Central memory CD4-positive, alpha-beta T cell (primary cell): ENCODE measurements around the gene LIMA1.
A peak's percentile ranks its signal among the peaks of the same experiment; 100 is the strongest.

Experiments used
- DNase-seq: peaks from one replicate; pipeline ENCODE4 v3.0.0; 2022

LIMA1 gene

DNA sequence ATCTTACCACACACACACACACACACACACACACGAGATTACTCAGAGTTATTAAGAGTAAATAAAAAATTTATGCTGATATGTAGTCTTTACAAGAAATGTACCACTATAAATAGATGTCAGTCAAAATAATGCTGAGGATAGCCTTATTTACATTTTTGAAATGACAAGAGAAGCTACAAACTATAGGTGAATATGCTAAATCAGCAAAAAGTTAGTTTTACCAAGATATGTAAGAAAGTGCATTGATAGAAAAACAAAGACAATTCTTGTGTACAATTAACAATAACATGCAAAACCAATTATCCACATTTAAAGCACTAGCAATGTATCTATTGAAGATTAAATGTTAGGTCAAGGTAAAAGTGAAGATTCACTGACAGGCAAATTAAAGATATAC, 69.3 kb downstream of the LIMA1 start:
- DNase-seq, result no peak

GRCh38 chr12:50213439-50213838, 69.9 kb downstream of the LIMA1 start:
- no peak for DNase-seq

DNA sequence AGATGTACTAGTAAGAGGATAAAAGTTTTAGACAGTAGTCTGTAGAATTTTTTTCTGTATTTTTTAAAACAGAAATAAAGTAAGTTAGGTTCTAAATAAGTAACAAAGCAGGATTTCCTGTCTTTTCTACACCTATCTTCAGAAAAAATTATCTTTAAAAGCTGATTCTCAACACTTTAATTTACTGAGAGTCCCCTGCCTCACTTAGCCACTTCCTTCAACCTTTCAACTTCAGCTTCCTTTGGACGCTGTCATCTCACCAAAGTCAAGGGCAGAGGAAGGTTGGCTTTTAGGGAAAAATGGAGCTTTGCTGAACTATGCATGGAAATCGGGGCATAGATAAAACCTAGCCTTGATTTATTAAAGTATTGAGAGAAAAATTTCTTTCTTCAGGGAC, 71.3 kb downstream of the LIMA1 start:
- DNase-seq, result no peak

GRCh38 chr12:50211392-50212070, 71.8 kb downstream of the LIMA1 start:
- no peak for DNase-seq

DNA sequence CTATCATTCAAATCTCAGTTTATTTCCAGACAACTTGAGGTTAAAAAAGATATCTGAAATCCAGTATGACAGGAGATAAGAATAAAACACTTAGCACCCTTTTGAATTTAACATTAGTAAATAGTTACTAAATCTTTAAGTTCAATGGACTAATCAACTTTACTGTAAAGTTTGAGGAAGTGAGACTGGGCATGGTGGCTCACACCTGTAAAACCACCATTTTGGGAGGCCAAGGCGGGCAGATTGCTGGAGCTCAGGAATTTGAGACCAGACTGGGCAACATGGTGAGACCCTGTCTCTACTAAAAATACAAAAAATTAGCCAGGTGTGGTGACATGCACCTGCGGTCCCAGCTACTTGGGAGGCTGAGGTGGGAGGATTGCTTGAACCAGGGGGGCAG, 75.9 kb downstream of the LIMA1 start:
- DNase-seq, result no peak

- no peak for DNase-seq
Observed at GRCh38 chr12:50205648-50206047, 77.7 kb downstream of the LIMA1 start.

DNA sequence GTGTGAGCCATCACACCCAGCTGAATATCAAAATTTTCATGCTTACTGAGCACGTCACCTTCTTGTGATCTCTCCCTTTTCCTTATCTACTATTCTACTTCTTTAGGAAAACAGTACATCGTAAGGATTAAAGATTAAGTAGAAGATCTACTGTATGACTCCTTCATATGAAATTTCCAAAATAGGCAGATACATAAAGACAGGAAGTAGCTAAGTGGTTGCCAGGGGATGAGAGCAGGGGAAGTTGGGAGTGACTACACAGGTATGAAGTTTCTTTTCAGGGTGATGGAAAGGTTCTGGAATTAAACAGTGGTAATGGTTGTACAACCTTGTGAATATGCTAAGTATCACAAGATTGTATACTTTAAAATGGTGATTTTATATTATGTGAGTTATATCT, 79.6 kb downstream of the LIMA1 start:
- DNase-seq, result no peak

- no peak for DNase-seq
Observed at GRCh38 chr12:50201987-50202521, 81.3 kb downstream of the LIMA1 start.

GRCh38 chr12:50200552-50201273, 82.6 kb downstream of the LIMA1 start:
- DNase-seq, result no peak

DNA sequence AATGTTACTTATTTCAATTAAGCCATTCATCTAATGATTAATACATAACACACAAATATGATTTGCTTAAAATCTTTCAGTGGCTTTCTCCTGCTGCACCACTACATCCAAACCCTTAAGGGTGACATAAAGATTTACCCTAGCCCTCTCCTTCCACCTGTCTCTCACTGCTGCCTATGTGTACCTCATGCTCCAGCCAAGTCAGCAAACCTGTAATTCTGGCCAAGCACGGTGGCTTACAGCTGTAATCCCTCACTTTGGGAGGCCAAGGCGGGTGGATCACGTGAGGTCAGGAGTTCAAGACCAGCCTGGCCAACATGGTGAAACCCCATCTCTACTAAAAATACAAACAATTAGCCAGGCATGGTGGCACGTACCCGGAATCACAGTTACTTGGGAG, 84.5 kb downstream of the LIMA1 start:
- no peak for DNase-seq

- DNase-seq, result no peak
Observed at GRCh38 chr12:50197297-50197727, 86.0 kb downstream of the LIMA1 start.

DNA sequence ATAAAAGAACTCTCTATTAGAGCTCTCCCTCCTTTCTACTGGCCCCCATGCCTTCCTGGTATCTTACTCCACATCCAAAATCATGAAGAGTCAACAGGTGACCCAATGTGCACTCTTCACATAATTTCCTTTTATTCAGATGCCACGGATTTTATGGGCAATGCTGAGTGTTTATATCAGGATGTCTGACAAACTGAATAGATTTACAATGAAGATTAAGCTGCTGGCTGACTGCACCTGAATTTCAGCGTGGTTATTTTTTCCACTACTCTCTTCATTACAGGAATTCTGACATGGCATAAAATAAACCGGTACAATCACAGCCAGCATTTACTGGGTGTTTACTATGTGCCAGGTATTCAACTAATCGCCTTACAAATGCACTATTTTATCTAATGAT, 86.8 kb downstream of the LIMA1 start:
- no peak for DNase-seq

- no peak for DNase-seq
Observed at GRCh38 chr12:50195832-50196231, 87.5 kb downstream of the LIMA1 start.

- no peak for DNase-seq
Observed at GRCh38 chr12:50192908-50193307, 90.4 kb downstream of the LIMA1 start.

- DNase-seq, result no peak
Observed at GRCh38 chr12:50192236-50192635, 91.1 kb downstream of the LIMA1 start.

DNA sequence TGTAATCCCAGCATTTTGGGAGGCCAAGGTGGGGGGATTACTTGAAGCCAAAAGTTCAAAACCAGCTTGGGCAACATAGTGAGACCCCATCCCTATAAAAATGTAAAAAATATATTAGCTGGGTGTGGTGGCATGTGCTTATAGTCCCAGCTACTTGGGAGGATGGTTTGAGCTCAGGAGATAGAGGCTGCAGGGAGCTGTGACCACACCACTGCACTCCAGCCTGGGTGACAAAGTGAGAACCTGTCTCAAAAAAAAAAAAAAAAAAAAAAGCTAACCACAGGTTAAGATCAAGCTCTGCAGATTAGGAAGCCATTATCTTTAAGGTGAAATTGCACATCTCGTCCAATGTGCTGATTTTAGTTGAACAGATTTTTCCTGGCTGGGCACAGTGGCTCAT, 92.5 kb downstream of the LIMA1 start:
- DNase-seq, result no peak

DNA sequence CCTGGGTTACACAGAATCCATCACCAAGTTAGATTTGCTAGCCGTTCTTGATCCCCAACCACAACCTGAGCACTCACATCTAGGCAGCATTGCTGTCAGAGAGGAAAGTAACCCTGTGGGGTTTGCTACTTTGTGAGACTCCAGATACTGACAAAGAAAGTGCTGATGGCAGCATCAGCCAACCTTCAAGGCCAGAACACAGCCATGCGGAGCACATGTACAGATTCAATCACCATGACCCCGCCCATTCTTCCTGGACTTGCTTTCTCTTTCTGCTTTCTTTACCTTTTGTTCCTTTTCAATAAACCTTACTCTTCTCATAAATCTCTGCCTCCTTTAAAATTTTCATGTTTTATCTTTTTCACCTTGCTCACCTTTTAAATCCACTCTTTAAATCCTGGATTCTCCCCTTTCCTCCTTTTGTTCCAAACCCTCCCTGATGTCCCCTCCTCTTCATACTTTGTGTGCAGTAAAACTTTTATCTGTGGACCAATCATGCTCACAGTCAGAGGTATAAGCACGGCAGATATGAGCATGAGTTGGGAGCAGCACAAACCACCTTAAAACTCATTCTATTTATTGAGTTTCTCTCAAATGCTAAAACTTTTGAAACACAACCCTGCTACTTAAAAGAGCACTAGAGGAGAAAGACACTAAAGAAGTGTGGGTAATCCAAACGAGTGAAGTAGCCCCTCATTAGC, 94.3 kb downstream of the LIMA1 start:
- DNase-seq, result peak; percentile 24

DNA sequence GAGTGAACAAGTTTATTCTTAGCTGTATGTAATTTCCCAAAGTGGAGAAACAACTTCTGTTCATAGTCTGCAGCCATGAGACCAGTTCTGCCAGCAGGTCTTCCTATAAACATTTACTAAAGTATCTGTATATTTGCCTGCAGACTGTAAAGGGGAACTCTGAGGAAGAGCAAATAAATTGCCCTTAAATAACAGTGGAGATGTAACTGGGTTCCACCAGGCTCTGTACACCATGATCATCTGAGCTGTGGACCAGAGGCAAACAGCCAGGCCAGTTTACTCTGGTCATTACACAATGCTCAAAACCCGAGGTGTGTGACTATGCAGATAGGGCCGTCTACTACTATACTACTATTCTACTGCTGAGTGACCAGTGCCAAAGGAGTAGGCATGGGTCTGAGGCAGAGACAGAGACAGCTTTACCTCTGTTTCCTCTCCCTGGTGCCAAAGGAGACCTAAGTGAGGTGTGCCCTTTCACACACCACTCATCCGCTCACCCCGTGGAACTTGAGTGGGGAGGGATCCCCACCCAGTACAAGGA, 95.0 kb downstream of the LIMA1 start:
- DNase-seq, result no peak

- no peak for DNase-seq
Observed at GRCh38 chr12:50187084-50187900, 96.0 kb downstream of the LIMA1 start.

GRCh38 chr12:50186681-50187080, 96.6 kb downstream of the LIMA1 start:
- DNase-seq, result no peak

DNA sequence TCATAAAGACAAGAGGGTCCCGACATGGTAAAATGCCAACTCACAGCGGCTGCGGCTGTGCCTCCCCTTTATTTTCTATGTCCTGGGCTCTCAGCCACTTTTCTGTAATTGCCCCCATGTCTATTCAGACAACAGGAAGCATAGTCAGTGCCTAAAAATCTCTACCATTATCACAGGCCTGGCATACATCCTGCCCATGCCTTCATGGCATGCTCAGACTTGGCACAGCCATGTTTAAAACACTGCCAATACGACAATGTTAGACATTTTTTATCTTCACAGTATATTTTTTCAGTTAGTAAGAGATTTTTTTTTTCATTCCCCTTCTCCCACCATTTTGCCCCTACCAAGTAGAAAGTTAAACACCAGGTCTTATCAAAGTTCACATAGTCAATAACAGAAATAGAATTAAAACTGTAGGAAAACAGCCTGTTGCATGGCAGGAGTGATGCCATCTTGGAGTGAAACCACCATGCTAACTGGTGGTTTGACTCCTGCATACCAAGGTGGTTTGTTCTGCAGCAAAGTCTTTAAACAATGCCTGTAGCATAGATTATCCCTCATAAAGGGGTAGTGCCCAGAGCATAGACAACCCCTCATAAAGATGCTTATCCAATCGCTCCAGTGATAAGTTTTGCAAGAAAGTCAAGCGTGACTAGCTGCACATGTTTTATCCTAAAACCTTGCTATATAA, 97.2 kb downstream of the LIMA1 start:
- no peak for DNase-seq
